IMR-90 (cell line): ENCODE results near the gene RBP2. TPM values are rescaled to one million over a fixed set of nuclear protein-coding genes. Genes with fewer than 3 reads are reported as not detected.

ENCODE experiments used
- ATAC-seq: fragments of 200-7000 bp; cut with Tn5 transposase; 2 replicates; pipeline ENCODE4 v1.9.1; 2020; ENCODE audit warnings: low read depth, mild to moderate bottlenecking, moderate library complexity
- BruUV-seq: library from RNA; stranded (reverse); fragments of 400-500 nt; replicated peaks from 2 replicates; lab custom pipeline; 2021; lab: Mats Ljungman, UMichigan
- CTCF ChIA-PET: fragments of 300-600 bp; formaldehyde crosslinking; extraction: SDS; loops from one replicate; lab custom pipeline; 2021; ENCODE audit warnings: antibody characterized with exemption; lab: Yijun Ruan, JAX
- POLR2A ChIA-PET: fragments of 300-600 bp; sonication (Branson Sonifier 250); formaldehyde crosslinking; loops from one replicate; lab custom pipeline; 2022; ENCODE audit warnings: antibody characterized with exemption; ENCODE audit not compliant: unreplicated experiment; lab: Charles Lee
- DNase-seq: peaks from one replicate; pipeline ENCODE4 v3.0.0; 2013
- H2AFZ ChIP-seq: replicated peaks from 2 replicates; pipeline ENCODE3; 2013; ENCODE audit warnings: low read length, mild to moderate bottlenecking; ENCODE audit not compliant: poor library complexity
- H2AK5ac ChIP-seq: 2 replicates; pipeline ENCODE4 v1.6.1; 2013; ENCODE audit warnings: low read depth, low read length, inconsistent platforms
- H2AK9ac ChIP-seq: replicated peaks from 2 replicates; pipeline ENCODE3; 2013; ENCODE audit warnings: mild to moderate bottlenecking, low read depth, low read length, moderate library complexity; ENCODE audit not compliant: poor library complexity
- H2BK120ac ChIP-seq: 2 replicates; pipeline ENCODE4 v1.6.1; 2013; ENCODE audit warnings: low read depth, low read length, inconsistent platforms
- H2BK15ac ChIP-seq: 3 replicates; pipeline ENCODE4 v1.6.1; 2013; ENCODE audit warnings: low read depth, low read length, inconsistent platforms
- H2BK20ac ChIP-seq: 2 replicates; pipeline ENCODE4 v1.6.1; 2013; ENCODE audit warnings: low read depth, mild to moderate bottlenecking, inconsistent platforms, low read length, moderate library complexity
- H2BK5ac ChIP-seq: 2 replicates; pipeline ENCODE4 v1.6.1; 2013; ENCODE audit warnings: mild to moderate bottlenecking, low read depth, low read length, inconsistent platforms; ENCODE audit not compliant: poor library complexity, severe bottlenecking
- H3K14ac ChIP-seq: replicated peaks from 2 replicates; pipeline ENCODE4 v1.6.1; 2013; ENCODE audit warnings: low read depth, low read length, inconsistent platforms
- H3K18ac ChIP-seq: 2 replicates; pipeline ENCODE4 v1.6.1; 2013; ENCODE audit warnings: low read depth, low read length, control low read depth
- H3K23ac ChIP-seq: 2 replicates; pipeline ENCODE4 v1.6.1; 2013; ENCODE audit warnings: low read depth, low read length, inconsistent platforms
- H3K27ac ChIP-seq: 2 replicates; pipeline ENCODE4 v1.5.1; 2013; ENCODE audit warnings: mild to moderate bottlenecking, control low read depth, low read length; ENCODE audit not compliant: insufficient read depth
- H3K27me3 ChIP-seq: 2 replicates; pipeline ENCODE4 v1.6.1; 2013; ENCODE audit warnings: low read length; ENCODE audit not compliant: control insufficient read depth, insufficient read depth
- H3K36me3 ChIP-seq: 2 replicates; pipeline ENCODE4 v1.6.1; 2013; ENCODE audit warnings: low read length, mixed read lengths; ENCODE audit not compliant: control insufficient read depth, insufficient read depth
- H3K4ac ChIP-seq: 2 replicates; pipeline ENCODE4 v1.6.1; 2013; ENCODE audit warnings: low read depth, low read length, inconsistent platforms
- H3K4me1 ChIP-seq: 2 replicates; pipeline ENCODE4 v1.6.1; 2013; ENCODE audit warnings: low read length, mixed read lengths; ENCODE audit not compliant: control insufficient read depth, insufficient read depth
- H3K4me2 ChIP-seq: 2 replicates; pipeline ENCODE4 v1.6.1; 2013; ENCODE audit warnings: low read depth, mild to moderate bottlenecking, control low read depth, low read length, moderate library complexity
- H3K4me3 ChIP-seq: 2 replicates; pipeline ENCODE4 v1.5.1; 2013; ENCODE audit warnings: low read depth, mild to moderate bottlenecking, control low read depth, low read length, moderate library complexity; ENCODE audit not compliant: insufficient read depth
- H3K56ac ChIP-seq: 2 replicates; pipeline ENCODE4 v1.6.1; 2013; ENCODE audit warnings: low read length, inconsistent platforms; ENCODE audit not compliant: insufficient read depth; ENCODE audit errors: extremely low read depth
- H3K79me1 ChIP-seq, 2 experiments: 2 replicates each; pipeline ENCODE4 v1.6.1; 2013; ENCODE audit warnings: low read length in 2 of 2, inconsistent platforms in 1 of 2, low read depth in 1 of 2
- H3K9ac ChIP-seq: 2 replicates; pipeline ENCODE4 v1.6.1; 2013; ENCODE audit warnings: low read depth, low read length, control low read depth
- H3K9me1 ChIP-seq: 2 replicates; pipeline ENCODE4 v1.6.1; 2013; ENCODE audit warnings: low read length, inconsistent platforms; ENCODE audit not compliant: insufficient read depth
- H3K9me3 ChIP-seq: 2 replicates; pipeline ENCODE4 v1.6.1; 2013; ENCODE audit warnings: low read length; ENCODE audit not compliant: control insufficient read depth, insufficient read depth
- H4K20me1 ChIP-seq: 2 replicates; pipeline ENCODE4 v1.6.1; 2013; ENCODE audit warnings: low read length, inconsistent platforms; ENCODE audit not compliant: insufficient read depth
- H4K5ac ChIP-seq: 2 replicates; pipeline ENCODE4 v1.6.1; 2013; ENCODE audit warnings: mild to moderate bottlenecking, low read depth, low read length, control low read depth
- H4K8ac ChIP-seq, 2 experiments: 2 replicates each; pipeline ENCODE4 v1.6.1; 2013; ENCODE audit warnings: low read depth in 2 of 2, low read length in 2 of 2, control low read depth in 1 of 2, inconsistent platforms in 1 of 2
- H4K91ac ChIP-seq: 2 replicates; pipeline ENCODE4 v1.6.1; 2013; ENCODE audit warnings: low read depth, low read length, inconsistent platforms; ENCODE audit not compliant: insufficient read depth
- BHLHE40 ChIP-seq: fragments of 150-350 bp; IDR thresholded peaks from 2 replicates; pipeline ENCODE4 v1.6.1; 2016; ENCODE audit warnings: mild to moderate bottlenecking, low read depth, low read length
- CEBPB ChIP-seq: IDR thresholded peaks from 2 replicates; pipeline ENCODE4 v1.6.1; 2012; ENCODE audit warnings: low read depth, low read length, improper control_type of control experiment
- CHD1 ChIP-seq: IDR thresholded peaks from 2 replicates; pipeline ENCODE4 v1.6.1; 2012; ENCODE audit warnings: low read depth, low read length, improper control_type of control experiment
- FOS ChIP-seq: fragments of 150-350 bp; IDR thresholded peaks from 2 replicates; pipeline ENCODE4 v1.6.1; 2016; ENCODE audit warnings: low read depth, low read length
- MAZ ChIP-seq: IDR thresholded peaks from 2 replicates; pipeline ENCODE4 v1.6.1; 2012; ENCODE audit warnings: low read depth, mild to moderate bottlenecking, low read length, improper control_type of control experiment, moderate library complexity, borderline replicate concordance
- MXI1 ChIP-seq: IDR thresholded peaks from 2 replicates; pipeline ENCODE4 v1.6.1; 2012; ENCODE audit warnings: low read depth, mild to moderate bottlenecking, low read length, moderate library complexity, borderline replicate concordance
- POLR2A ChIP-seq: IDR thresholded peaks from 2 replicates; pipeline ENCODE4 v1.6.1; 2012; ENCODE audit warnings: mild to moderate bottlenecking, low read depth, low read length
- RCOR1 ChIP-seq: IDR thresholded peaks from 2 replicates; pipeline ENCODE4 v1.6.1; 2012; ENCODE audit warnings: mild to moderate bottlenecking, low read length, improper control_type of control experiment; ENCODE audit not compliant: insufficient replicate concordance
- RFX5 ChIP-seq: IDR thresholded peaks from 2 replicates; pipeline ENCODE4 v1.8.0; 2012; ENCODE audit warnings: low read depth, mild to moderate bottlenecking, low read length, moderate library complexity
- WGBS, 2 experiments: methylation state at CpG; one replicate each; pipeline versions ENCODE4 v1.1.5 to v1.1.7; 2013; ENCODE audit warnings: missing lambda C conversion rate in 2 of 2; ENCODE audit not compliant: insufficient read length in 1 of 2; ENCODE audit errors: extremely low coverage in 2 of 2; 5-methylcytosine and 5-hydroxymethylcytosine counted together
- dilution Hi-C: fragments of 300-500 bp; cut with HindIII; formaldehyde crosslinking; loops from one replicate; pipeline ENCODE4 v1.14.3; 2018; ENCODE audit warnings: low sequenced_read_pairs; ENCODE audit not compliant: unreplicated experiment
- in situ Hi-C: fragments of 300-500 bp; cut with MboI; formaldehyde crosslinking; loops from 3 replicates; pipeline ENCODE4 v1.14.3; 2019; ENCODE audit warnings: low sequenced_read_pairs, inconsistent platforms, mixed read lengths
- intact Hi-C: fragments of 100-400 bp; cut with micrococcal nuclease; formaldehyde crosslinking; loops from 2 replicates; pipeline ENCODE4 v1.10.0; 2022
- polyA plus RNA-seq, 3 experiments: library from polyadenylated mRNA; depleted of rRNA; stranded (reverse); fragments of >200 nt; gene quantifications; 2 replicates each; pipeline ENCODE4 v1.2.3, GENCODE V29; 2012; ENCODE audit warnings: low replicate concordance in 1 of 3
- total RNA-seq: library from RNA; depleted of rRNA; stranded (reverse); fragments of >200 nt; gene quantifications from 2 replicates; pipeline ENCODE4 v1.2.3, GENCODE V29; 2012
- TF ChIP-seq, protein P1 (sequence below): fragments of 150-350 bp; IDR thresholded peaks from 2 replicates; pipeline ENCODE4 v1.6.1; 2016; ENCODE audit warnings: low read depth, mild to moderate bottlenecking, low read length, moderate library complexity, borderline replicate concordance
- TF ChIP-seq, protein P2 (sequence below): fragments of 150-350 bp; IDR thresholded peaks from 2 replicates; pipeline ENCODE4 v1.6.1; 2017; ENCODE audit warnings: mild to moderate bottlenecking, antibody characterized with exemption, low read length, low read depth

RBP2 gene
- total and polyA plus RNA-seq, 2 of the 4 experiments (the other 2 are of a cell fraction) = not detected

DNA sequence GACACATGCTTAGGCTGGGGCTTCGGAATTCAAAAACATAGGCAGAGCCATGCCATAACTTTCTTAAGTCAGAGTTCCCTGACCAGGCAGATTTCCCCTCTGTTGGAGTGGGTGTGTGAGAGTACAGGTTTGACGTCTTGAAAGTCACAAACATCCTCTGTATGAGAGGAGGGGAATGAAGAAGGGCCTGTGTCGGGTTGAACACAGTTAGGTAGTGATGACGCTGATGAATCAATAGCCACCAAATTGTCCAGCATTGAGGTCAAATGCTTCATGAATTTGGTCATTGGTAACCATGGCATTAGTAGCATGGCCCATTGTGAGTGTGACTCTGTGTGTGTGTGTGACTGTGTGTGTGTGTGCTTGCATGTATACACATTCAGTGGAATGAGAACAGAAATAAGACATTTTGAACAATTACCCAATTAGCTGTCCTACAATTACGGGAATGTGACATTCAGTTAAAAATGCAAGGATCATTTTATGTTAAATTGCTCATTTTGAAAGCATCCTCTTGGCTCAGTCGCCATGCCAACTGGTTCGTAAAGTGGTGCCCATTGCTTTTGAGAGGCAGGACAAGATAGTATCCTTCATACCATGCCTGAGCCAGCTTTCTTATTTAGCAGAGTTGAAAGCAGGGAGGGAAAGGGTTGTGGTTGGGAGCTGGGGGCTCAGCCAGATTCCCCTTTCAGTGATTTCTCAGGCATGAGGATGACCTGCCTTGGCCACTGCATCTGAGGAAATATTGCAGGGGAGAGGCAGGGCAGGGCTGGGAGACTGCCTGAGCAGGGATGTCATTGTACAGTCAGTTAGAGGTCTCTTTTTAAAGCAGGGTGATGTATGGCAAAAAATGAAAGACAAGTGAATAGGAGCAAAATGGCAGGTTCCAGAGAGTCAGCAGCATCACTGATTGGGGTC lies 35.4 kb downstream of the RBP2 start:
- Histone ChIP-seq H3K27ac (no peak overlapping the region), H2AFZ (no peak overlapping the region), H4K20me1 (no peaks in the 10 kb centered on the region), H3K14ac (no peak overlapping the region), H4K5ac (no peak overlapping the region), H2BK5ac (no peak overlapping the region), H3K36me3 (no peaks in the 10 kb centered on the region), H4K8ac (no peak overlapping the region), H4K91ac (no peak overlapping the region), H3K4me3 (no peak overlapping the region), H2BK120ac (no peak overlapping the region), H2BK15ac (no peak overlapping the region), H3K18ac (no peak overlapping the region), H3K9me3 (no peaks in the 10 kb centered on the region), H3K4me1 (no peaks in the 10 kb centered on the region), H3K27me3 (no peaks in the 10 kb centered on the region; the same call in none of the 2 replicates), H2BK20ac (no peak overlapping the region), H3K9ac (no peak overlapping the region), H3K56ac (no peak overlapping the region), H3K9me1 (no peaks in the 10 kb centered on the region), H3K79me1 (no peaks in the 10 kb centered on the region), H3K4me2 (no peak overlapping the region), H3K23ac (no peak overlapping the region), H2AK5ac (no peak overlapping the region), H2AK9ac (no peak overlapping the region), H3K4ac (no peak overlapping the region)
- CTCF ChIA-PET = interaction anchor here (0.8 kb wide), 1 partner anchor 13 kb away, joined by 3 read pairs; no protein-coding TSS in a partner anchor
- dilution Hi-C loops (no loop called here), in situ Hi-C loops (loop anchor here (25.0 kb wide), 1 partner anchor 1421 kb away; no protein-coding TSS in a partner anchor), intact Hi-C loops (no loop called here)
- WGBS, 2 experiments = 81% methylated on average over 4 of the region's 7 CpGs; no CpG with 5 or more reads in 1 of the 2 experiments
- TF ChIP-seq MXI1 = no peak
- TF ChIP-seq MAZ = no peak
- no peak for TF ChIP-seq BHLHE40
- no peak for TF ChIP-seq RFX5
- TF ChIP-seq, protein P1, sequence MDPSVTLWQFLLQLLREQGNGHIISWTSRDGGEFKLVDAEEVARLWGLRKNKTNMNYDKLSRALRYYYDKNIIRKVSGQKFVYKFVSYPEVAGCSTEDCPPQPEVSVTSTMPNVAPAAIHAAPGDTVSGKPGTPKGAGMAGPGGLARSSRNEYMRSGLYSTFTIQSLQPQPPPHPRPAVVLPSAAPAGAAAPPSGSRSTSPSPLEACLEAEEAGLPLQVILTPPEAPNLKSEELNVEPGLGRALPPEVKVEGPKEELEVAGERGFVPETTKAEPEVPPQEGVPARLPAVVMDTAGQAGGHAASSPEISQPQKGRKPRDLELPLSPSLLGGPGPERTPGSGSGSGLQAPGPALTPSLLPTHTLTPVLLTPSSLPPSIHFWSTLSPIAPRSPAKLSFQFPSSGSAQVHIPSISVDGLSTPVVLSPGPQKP = no peak
- no peak for TF ChIP-seq RCOR1
- no peak for TF ChIP-seq CEBPB
- no peak for TF ChIP-seq POLR2A
- TF ChIP-seq CHD1 = no peak
- TF ChIP-seq, protein P2, sequence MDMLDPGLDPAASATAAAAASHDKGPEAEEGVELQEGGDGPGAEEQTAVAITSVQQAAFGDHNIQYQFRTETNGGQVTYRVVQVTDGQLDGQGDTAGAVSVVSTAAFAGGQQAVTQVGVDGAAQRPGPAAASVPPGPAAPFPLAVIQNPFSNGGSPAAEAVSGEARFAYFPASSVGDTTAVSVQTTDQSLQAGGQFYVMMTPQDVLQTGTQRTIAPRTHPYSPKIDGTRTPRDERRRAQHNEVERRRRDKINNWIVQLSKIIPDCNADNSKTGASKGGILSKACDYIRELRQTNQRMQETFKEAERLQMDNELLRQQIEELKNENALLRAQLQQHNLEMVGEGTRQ = no peak
- no peak for TF ChIP-seq FOS
- no peak for ATAC-seq
- POLR2A ChIA-PET = no interaction called here
- DNase-seq = no peak
- BruUV-seq = no TSS peak
